Activated CD4-positive, alpha-beta T cell treated with anti-CD3 and anti-CD28 coated beads, Interleukin-2, amount 50 U/mL, for 16 hours (primary cell): ENCODE data around the gene CASP3.
"Not testable (repeated sequence)": the region's sequence is repeated elsewhere in the genome, so short reads cannot be mapped to it uniquely, and the experiment has no call there.

Experiments
- DNase-seq: peaks from one replicate; pipeline ENCODE4 v3.0.0-alpha.2; 2020

Gene CASP3

DNA sequence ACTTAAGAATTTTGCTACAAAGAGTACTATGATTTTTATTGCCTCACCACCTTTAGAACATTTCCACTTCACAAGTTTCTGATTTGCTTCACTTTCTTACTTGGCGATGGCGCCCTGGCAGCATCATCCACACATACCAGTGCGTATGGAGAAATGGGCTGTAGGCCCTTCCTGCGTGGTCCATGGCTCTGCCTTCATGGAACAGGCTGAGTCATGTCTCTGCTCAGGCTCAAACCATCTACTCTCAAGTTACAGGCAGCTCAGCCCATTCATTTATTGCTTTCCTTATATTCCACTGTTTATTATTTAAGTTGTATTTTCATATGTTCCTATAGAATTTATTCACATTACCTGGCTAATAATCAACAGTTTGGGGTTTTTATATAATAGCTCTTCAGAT, 21.1 kb downstream of the CASP3 start:
- no peak for DNase-seq

DNA sequence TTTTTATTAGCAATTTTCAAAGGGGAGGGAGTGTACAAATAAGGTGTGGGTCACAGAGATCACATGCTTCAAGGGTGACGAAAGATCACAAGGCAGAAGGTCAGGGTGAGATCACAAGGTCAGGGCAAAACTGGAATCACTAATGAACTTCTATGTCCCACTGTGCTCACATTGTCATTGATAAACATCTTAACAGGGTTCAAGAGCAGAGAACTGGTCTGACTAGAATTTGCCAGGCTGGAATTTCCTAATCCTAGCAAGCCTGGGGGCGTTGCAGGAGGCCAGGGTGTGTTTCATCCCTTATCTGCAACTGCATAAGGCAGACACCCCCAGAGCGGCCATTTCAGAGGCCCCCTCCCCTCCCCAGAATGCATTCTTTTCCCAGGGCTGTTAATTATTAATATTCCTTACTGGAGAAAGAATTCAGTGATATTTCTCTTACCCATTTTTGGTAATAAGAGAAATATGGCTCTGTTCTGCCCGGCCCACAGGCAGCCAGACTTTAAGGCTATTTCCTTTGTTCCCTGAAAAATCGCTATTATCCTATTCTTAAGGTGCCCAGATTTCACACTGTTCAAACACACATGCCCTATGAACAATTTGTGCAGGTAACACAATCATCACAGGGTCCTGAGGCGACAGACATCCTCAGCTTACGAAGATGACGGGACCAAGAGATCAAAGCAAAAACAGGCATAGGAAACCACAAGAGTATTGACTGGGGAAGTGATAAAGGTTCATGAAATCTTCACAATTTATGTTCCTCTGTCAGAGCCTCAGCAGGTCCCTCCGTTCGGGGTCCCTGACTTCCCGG, 23.3 kb downstream of the CASP3 start:
- DNase-seq = not testable (repeated sequence)

DNA sequence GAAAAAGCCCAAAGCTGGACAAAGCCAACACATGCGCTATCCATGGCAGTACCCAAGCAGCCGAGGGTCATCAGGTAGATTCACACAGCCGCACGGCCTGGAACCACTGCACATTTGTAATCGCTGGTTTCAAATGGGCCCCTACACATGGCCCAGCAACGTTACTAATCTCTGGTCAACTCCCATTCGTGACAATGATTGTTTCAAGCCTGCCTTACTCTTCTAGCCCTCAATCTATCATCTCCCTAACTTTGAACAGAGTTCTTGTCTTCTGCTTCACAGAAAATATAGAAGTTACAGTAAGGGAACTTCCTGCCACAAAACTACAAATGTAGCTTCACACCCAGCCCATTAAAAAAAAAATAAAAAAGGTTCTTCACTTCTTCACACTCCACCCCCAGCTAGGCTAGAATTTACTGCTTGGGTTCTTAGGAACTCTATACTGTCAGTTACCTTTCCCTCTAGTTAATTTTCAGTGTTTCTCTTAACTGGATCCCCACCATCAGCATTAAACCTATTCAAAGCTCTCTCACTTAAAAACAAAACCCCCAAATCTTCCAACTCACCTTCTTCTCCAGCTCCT, 24.2 kb downstream of the CASP3 start:
- no peak for DNase-seq

DNA sequence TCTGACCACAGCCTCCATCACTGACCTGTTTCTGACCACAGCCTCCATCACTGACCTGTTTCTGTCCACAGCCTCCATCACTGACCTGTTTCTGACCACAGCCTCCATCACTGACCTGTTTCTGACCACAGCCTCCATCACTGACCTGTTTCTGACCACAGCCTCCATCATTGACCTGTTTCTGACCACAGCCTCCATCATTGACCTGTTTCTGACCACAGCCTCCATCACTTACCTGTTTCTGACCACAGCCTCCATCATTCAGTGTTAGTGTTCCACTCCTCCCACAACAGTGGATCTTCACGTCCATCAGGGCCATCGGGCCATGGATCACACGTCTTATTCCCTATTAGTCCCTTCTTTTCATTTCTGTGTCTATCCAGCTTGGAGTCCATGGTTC, 24.7 kb downstream of the CASP3 start:
- not testable (repeated sequence) for DNase-seq

DNA sequence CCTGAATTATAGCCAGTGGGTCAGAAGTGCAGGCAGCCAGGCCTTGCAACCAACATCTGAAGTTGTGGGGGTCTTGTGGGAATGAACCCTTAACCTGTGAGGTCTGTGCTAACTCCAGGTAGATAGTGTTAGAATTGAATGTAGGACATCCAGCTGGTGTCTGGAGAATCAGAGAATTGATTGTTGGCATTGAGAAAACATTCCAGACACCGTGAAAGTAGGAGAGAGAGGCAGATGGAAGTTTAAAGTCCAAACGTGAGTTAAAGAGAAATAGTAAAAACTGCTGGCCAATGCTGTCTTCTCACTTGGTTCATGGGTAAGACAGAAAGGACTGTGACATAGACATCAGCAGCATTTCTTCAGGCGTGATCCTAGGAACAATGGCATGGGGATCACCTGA, 27.7 kb downstream of the CASP3 start:
- DNase-seq = no peak

DNA sequence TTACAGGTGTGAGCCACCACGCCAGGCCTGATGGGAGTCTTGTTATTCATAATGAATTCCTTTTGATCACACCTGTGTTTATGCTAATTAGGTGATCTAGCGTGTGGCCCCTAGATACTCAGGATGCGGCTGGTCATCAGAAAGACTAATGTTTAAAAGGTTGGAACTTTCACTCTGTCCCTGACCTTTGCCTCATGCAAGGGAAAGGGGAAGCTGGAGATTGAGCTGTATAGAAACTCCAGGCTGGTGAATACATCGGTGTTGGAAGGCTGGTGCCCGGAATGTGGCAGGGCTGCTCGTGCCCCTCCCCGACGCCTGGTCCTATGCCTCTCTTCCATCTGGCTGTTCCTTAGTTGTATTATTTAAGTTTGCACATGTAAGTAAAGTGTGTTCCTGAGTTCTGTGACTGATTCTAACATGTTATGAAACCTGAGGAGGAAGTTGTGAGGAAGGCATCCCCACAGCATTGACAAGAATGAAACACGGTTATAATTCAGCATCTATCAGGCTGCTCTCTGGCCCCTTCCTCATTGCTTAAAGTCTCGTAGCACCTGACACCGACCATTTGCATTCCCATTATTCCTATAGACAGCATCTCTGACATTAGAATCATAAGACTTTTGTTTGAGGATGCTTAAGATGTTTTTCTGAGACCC, 28.9 kb downstream of the CASP3 start:
- DNase-seq = no peak

DNA sequence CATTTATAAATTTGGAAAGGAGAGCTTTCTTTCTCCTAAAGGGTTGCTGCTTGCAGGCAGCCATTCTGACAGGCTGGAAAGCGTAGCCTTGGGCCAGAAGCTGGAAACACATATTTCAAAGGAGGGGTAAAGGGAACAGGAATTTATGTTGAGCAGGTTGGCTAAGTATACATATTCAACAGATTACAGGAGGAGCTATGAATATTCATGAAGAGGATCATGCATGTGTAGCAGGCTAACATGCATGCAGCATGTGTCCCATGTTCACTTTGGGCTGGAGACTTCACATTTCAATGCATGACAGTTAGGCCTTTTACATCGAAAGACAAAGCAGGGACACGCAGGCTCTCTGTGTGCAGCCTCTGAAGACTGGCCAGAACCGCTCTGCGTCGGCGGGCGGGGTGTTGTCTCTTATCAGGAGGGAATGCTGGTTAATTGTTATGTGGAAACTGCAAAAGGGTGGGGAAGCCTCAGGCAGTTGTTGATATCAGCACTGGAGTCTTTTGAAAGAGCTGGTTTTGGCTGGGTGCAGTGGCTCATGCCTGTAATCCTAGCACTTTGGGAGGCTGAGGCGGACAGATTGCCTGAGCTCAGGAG, 31.5 kb downstream of the CASP3 start:
- no peak for DNase-seq

DNA sequence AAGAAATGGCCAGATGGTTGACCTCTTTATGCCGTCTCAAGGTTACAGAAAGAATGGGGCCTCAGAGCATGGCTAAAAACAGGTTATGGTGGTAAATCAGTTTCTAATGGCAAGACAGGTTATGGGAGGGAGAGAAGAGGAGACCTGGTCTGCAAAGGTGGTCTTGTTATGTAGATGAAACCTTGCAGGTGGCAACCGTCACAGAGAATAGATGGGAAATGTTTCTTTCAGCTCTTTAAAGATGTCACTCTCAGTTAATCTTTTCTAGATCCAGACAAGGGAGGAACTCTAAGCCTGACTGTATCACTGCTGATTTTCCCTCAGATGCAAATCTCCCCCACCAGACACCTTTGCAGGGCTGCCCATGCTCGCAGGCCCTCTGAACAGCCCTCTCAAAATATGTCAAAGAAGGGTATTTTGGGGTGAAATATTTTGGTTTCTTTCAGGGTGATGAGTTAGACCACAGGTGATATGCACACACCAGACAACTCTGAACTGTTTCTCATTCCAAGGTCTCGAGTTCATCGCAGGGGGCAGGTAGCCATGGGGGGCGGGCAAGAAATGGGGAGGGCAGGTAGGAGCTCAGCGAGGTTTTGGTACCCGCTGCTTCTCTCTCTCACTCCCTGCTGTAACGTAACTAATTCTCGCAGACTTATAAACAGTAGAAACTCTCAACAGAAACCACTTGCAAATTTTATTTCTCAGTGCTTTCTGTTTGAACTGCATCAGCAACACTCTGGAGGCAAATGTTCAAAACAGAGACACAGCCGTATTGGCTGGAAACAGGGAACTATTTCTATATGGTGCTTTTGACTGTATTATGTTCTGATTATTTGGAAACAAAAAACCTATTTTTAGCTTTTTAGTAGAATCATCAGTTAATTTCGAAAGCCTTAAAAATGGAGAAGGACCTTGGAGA, 32.4 kb downstream of the CASP3 start:
- DNase-seq = no peak

DNA sequence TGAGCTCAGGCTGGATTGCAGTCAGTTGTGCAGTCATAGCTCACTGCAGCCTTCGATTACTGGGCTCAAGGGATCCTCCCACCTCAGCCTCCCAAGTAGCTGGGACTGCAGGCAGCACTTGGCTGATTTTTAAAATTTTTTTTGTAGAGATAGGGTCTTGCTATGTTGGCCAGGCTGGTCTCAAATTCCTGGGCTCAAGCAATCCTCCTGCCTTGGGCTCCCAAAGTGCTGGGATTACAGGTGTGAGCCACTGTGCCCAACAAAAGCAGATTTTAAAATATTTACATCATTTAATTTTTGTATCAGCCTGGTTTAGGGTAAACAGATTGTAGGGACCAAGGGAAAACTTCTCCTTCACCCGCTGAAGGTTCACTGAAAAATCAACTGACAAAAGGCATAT, 33.1 kb downstream of the CASP3 start:
- DNase-seq = not testable (repeated sequence)

DNA sequence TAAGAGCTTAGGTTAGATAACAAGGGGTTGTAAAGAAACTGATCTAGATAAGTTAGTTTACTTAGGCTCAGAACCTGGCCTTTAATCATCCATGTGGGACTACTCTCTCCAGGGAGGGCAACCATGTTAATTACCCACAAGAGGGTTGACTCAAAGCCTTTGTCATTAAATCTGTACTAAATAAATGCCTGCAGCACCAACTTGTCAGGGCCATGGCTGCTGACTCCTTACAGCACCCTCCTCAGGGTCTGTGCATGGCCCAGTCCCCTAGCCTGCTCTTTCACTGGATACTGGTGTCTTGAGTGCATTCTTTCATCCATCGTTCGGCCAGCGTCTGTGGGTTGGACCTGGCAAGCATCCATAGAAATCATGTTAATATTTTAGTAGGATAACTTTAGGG, 34.7 kb downstream of the CASP3 start:
- no peak for DNase-seq

DNA sequence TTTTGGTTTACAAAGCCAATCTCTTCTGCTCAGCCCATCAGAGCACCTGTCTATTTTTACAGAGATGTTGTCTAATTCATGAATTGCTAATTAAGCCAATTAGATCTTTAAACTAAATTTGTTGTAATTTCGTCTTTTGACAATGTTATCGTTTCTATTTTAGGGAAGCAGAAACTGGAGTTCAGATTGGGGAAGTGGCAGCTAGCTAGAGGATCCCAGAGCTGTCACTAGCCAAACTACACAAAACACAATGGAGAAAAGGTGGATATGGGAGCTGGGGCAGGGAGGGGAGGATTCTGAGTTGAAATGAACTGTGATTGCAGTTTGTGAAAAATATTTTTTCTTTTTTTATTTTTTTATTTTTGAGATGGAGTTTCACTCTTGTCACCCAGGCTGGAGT, 35.8 kb downstream of the CASP3 start:
- DNase-seq = no peak

DNA sequence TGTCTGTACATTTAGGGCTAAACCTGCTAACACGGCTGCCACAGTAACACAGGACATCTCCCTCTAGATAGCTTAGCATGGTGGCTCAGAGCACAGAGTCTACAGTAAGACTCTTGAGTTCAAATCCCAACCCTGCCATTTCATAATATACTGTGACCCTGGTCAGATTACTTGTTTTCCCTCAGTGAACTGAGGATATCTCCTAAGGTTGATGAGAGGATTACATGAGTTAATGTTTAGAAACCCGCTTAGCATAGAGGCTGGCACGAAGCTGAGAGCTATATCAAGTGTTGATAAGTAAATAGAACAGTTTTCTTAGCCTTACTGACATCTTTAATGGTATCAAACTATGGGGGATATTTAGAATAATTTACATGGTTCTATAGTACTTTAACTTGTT, 37.2 kb downstream of the CASP3 start:
- no peak for DNase-seq

DNA sequence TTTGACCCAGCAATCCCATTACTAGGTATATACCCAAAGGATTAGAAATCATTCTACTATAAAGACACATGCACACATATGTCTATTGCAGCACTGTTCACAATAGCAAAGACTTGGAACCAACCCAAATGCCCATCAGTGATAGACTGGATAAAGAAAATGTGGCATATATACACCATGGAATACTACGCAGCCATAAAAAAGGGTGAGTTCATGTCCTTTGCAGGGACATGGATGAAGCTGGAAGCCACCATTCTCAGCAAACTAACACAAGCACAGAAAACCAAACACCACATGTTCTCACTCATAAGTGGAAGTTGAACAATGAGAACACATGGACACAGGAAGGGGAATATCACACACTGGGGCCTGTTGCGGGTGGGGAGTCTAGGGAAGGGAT, 41.8 kb downstream of the CASP3 start:
- DNase-seq = not testable (repeated sequence)

DNA sequence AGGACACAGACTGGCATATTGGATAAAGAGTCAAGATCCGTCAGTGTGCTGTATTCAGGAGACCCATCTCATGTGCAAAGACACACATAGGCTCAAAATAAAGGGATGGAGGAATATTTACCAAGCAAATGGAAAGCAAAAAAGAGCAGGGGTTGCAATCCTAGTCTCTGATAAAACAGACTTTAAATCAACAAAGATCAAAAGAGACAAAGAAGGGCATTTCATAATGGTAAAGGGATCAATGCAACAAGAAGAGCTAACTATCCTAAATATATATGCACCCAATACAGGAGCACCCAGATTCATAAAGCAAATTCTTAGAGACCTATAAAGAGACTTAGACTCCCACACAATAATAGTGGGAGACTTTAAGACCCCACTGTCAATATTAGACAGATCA, 46.4 kb downstream of the CASP3 start:
- DNase-seq = not testable (repeated sequence)

DNA sequence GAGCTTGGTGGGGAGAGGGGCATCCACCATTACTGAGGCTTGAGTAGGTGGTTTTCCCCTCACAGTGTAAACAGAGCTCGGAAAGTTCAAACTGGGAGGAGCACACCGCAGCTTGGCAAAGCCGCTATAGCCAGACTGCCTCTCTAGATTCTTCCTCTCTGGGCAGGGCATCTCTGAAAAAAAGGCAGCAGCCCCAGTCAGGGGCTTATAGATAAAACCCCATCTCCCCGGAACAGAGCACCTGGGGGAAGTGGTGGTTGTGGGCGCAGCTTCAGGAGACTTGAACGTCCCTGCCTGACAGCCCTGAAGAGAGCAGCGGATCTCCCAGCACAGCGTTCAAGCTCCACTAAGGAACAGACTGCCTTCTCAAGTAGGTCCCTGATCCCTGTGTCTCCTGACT, 48.3 kb downstream of the CASP3 start:
- not testable (repeated sequence) for DNase-seq

DNA sequence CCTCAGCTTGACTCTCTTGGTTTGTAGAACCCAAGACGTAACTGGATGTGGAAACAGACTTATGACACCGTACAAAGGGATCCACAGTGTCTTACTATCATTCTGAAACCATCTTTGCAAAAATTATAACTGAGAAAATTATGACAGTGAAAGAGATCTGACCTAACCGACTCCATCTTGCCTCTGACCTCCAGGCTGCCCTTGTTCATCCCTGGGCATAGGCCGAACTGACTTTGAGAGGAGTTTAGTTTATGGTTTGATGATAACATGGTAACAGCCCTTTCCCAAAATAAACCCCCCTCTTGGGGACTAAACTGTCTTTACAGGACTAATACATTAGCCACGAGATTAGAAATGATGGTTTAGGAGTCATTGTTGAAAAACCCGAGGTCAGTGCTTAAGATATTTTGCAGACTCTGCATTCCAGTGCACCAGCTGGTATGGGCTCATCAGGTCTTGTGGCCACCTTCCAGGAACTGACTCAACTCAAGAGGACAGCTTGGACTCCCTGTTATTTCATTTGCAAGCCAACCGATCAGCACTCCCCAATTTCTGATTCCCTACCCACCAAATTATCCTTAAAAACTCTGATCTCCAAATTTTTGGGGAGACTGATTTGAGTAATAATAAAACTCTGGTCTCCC, 49.6 kb downstream of the CASP3 start:
- DNase-seq = no peak

DNA sequence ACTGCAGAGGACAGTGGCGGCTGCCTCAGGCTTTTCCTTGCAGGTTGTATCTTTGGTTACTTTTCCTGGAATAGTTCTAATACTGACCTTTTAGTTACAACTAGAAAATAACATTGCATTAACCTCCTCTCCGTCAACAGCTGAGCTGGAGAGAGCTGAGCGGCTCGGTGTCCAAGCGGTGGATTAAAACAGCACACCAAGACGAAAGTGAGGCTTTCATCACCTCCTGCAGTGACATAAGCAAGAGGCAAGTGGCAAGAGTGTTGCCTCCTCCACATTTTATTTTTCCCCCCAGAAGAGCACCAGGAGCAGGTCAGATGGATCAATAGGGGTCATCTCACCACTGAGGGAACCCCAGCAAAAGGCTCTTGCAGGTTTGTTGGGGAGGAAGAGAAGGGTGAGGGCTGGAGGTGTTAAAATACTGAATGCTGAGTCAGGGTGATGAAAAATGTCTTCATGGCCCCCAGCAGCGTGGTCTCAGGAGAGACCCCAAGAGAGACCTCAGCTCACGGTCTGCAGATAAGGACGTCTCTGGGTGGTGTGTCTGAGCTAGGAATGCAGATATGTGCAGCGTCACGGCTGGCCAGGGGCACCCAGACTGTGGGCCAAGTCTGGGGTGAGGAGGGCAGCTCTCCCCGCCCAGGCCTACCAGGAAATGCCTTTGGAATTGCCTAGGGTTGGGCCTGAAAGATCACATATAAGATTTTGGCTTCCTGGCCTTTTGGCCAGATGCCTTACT, 50.3 kb downstream of the CASP3 start:
- DNase-seq = no peak

DNA sequence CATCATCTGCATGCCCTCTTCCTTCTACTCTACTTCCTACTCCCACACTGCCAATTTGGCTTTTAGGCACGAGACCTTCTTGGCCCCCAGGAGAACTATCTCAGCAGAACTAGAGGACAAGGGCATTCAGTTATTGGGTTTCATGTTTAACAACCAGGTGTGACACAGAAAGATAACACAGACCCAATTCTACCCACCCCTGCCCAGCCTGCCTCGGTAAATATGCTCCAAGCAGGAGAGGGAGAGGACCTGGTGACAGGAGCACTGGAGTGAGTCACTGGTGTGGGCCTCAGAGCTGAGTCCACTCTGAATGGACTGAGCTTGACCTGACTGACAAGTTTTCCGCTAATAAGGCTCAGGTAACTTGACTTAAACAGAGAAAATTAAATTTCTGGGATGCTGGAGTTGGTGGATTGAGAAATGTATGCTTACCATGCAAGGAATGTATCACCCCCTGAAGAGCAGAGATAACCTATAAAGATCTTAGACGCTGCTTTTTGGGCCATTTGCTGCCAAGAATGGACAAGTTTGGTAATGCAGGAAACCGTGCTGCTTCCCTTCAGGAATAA, 52.5 kb downstream of the CASP3 start:
- no peak for DNase-seq

DNA sequence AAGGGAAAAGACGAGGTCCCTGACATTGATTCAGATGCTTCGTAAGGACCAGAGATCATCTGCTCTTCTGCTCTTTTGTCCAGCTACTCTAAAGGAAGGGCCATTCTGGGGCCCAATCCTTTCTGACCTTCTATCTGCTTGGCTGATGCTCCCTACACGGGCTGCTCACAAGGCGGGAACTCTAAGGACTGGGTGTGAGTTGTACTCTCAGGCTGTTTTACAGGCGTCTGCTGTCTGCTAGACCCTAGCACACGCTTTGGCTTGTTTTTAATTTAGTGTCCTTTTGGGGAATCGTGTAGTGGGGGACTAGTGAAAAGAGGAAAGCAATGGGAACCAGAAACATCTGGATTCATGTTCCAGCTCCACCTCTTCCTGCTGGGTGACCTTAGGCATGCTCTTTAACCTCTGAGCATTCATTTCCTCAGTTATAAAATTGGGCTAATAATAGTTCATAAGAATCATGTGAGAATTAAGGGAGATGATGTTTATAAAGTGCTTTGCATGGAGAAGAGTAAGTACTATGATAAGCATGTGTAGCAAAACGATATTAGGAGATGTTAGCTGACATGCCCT, 53.1 kb downstream of the CASP3 start:
- DNase-seq = no peak

DNA sequence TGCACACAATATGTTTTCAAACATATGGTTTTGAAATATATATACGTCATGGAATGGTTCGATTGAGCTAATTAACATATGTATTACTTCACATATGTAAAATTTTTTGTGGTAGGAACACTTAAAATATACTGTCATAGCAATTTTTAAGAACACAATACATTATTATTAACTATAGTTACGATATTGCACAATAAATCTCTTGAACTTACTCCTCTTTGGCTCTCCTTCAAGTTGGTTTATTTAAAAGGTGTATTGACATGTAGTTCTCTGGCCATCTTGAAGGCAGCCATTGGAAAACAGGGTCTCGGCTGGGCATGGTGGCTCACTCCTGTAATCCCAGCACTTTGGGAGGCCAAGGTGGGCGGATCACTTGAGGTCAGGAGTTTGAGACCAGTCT, 53.8 kb downstream of the CASP3 start:
- no peak for DNase-seq

DNA sequence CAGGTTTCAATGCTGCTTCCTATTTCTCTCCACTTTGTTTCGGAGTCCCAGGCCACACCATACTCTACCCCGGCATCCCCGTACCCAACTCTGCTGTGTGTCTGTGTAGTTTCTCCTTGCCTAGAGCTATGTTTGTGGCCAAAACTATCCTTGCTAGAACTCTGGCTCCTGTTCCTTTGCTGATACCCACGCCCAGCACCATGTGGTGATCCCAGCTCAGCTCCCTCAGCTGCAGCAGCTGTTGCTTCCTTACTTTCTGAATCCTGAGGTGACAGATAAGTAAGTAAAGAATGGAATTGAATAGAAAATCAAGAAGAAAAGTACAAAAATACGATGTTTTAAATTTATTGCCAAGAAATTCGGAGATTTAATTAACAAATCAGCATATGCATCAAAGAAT, 55.8 kb downstream of the CASP3 start:
- DNase-seq = no peak
